Osteoblast (primary cell): ENCODE results near the gene COL20A1. TPM values are rescaled to one million over a fixed set of nuclear protein-coding genes. Genes with fewer than 3 reads are reported as not detected.

Experiments
- DNase-seq: peaks from one replicate; pipeline ENCODE4 v3.0.0; 2011; ENCODE audit warnings: low spot score, mixed read lengths; ENCODE audit not compliant: insufficient read length; ENCODE audit errors: missing footprints
- H2AFZ ChIP-seq: 2 replicates; pipeline ENCODE4 v1.6.0; 2011; ENCODE audit warnings: mild to moderate bottlenecking, low read length
- H3K27ac ChIP-seq: 2 replicates; pipeline ENCODE4 v1.5.1; 2011; ENCODE audit warnings: mild to moderate bottlenecking, low read depth, low read length, moderate library complexity
- H3K27me3 ChIP-seq: 2 replicates; pipeline ENCODE4 v1.6.0; 2012; ENCODE audit warnings: mild to moderate bottlenecking, control low read depth, inconsistent platforms, low read length, moderate library complexity; ENCODE audit not compliant: insufficient read depth
- H3K36me3 ChIP-seq: 2 replicates; pipeline ENCODE4 v1.5.1; 2011; ENCODE audit warnings: mild to moderate bottlenecking, low read length, control low read depth, moderate library complexity; ENCODE audit not compliant: insufficient read depth
- H3K4me1 ChIP-seq: 2 replicates; pipeline ENCODE4 v1.5.1; 2011; ENCODE audit warnings: mild to moderate bottlenecking, low read length, control low read depth, moderate library complexity; ENCODE audit not compliant: insufficient read depth
- H3K4me2 ChIP-seq: 2 replicates; pipeline ENCODE4 v1.6.0; 2011; ENCODE audit warnings: mild to moderate bottlenecking, low read length; ENCODE audit not compliant: insufficient read depth
- H3K4me3 ChIP-seq: fragments of 200-600 bp; sonication (generic); 3 replicates; pipeline ENCODE4 v1.5.1; 2012; ENCODE audit warnings: mild to moderate bottlenecking, low read length, inconsistent platforms; ENCODE audit not compliant: insufficient read depth
- H3K79me2 ChIP-seq: 2 replicates; pipeline ENCODE4 v1.6.0; 2012; ENCODE audit warnings: mild to moderate bottlenecking, low read length, control low read depth, inconsistent platforms; ENCODE audit not compliant: insufficient read depth
- H3K9me3 ChIP-seq: 2 replicates; pipeline ENCODE4 v1.5.1; 2011; ENCODE audit warnings: low read depth, low read length, control low read depth
- H4K20me1 ChIP-seq: 2 replicates; pipeline ENCODE4 v1.6.0; 2012; ENCODE audit warnings: mild to moderate bottlenecking, low read length, control low read depth; ENCODE audit not compliant: insufficient read depth
- CTCF ChIP-seq: IDR thresholded peaks from 2 replicates; pipeline ENCODE4 v1.5.1; 2011; ENCODE audit warnings: mild to moderate bottlenecking, low read depth, low read length, moderate library complexity; ENCODE audit errors: extremely low read depth
- total RNA-seq: library from RNA; depleted of rRNA; stranded (reverse); fragments of >200 nt; gene quantifications from 2 replicates; pipeline ENCODE4 v1.2.3, GENCODE V29; 2012

COL20A1 gene
- total RNA-seq, 1 donor, result not detected

DNA sequence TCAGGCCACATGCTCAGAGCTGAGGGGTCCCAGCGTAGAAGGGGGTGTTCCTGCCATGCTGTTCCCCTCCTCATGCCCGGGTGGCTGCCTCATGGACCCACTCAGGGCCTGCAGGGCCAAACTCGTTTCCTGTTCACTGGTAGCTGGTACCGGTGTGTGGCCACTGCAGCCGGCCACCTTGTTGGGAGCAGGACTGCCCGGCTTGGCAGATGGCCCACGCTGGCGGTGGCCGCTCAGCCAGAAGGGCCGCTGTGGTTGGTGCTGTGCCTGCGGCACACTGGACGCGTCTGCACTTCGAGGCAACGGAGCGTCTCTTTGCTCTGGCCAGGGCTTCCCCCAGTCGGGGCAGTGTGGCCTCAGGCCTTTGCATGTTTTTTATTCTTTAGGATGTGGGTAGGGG is 10.0 kb upstream of the COL20A1 start:
- Histone ChIP-seq H3K27ac (no peak overlapping the region), H3K79me2 (peaks cover 27% of the 10 kb centered on the region), H3K36me3 (peaks cover 76% of the 10 kb centered on the region), H3K9me3 (no peaks in the 10 kb centered on the region), H3K4me3 (no peak overlapping the region), H4K20me1 (peaks cover 59% of the 10 kb centered on the region), H3K27me3 (no peaks in the 10 kb centered on the region), H2AFZ (no peak overlapping the region), H3K4me2 (no peak overlapping the region), H3K4me1 (no peaks in the 10 kb centered on the region)
- DNase-seq, result no peak
- TF ChIP-seq CTCF, result no peak

DNA sequence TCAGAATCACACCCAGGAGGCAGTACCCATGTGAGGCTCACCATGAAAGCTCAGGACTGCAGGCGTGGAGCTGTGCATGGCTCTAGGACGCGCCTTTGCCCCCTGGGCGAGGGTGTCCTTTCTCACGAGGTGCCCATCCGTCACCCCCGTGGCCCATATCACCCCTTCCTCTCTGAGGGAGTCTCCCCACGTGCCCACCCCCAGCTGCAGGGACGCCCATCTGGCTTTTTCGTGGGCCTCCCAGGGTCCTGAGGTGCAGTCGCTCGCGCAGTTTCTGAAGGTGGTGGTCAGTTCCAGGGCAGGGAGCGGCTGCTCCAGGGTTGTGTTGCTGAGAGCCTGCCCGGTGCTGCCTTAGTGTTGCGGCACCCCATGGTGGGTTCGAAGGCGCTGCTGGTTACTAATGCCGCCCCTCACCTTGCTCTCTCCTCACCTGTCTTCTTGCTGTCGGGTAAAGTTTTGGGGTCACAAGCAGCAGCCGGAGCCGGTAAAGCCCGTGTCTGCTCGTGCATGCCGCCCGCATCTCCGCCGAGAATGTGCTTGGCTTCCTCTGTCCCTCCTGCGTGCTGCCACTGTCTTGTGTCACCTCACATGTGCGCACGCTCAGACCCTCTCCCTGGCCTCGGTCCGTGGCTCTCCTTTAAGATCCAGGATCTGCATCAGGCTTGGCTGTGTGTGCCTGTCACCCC is 9.4 kb upstream of the COL20A1 start:
- Histone ChIP-seq H4K20me1 (peaks cover 59% of the 10 kb centered on the region), H3K36me3 (peaks cover 76% of the 10 kb centered on the region)

GRCh38 chr20:63284083-63284440 is 8.9 kb upstream of the COL20A1 start:
- Histone ChIP-seq H3K27ac (no peak overlapping the region), H2AFZ (no peak overlapping the region), H3K79me2 (peaks cover 16% of the 10 kb centered on the region), H3K9me3 (no peaks in the 10 kb centered on the region), H3K4me1 (no peaks in the 10 kb centered on the region), H3K27me3 (no peaks in the 10 kb centered on the region), H3K36me3 (peaks cover 74% of the 10 kb centered on the region), H4K20me1 (peaks cover 59% of the 10 kb centered on the region), H3K4me2 (no peak overlapping the region), H3K4me3 (no peak overlapping the region)
- no peak for TF ChIP-seq CTCF
- no peak for DNase-seq

More for the DNA sequence above, 9.4 kb upstream of the COL20A1 start:
- no peaks in the 10 kb centered on the region for H3K27me3 ChIP-seq
- H3K27ac ChIP-seq, result no peak overlapping the region
- H2AFZ ChIP-seq, result no peak overlapping the region
- H3K79me2 ChIP-seq, result peaks cover 21% of the 10 kb centered on the region
- no peak overlapping the region for H3K4me3 ChIP-seq
- no peak for DNase-seq
- no peaks in the 10 kb centered on the region for H3K9me3 ChIP-seq
- no peak overlapping the region for H3K4me2 ChIP-seq
- TF ChIP-seq CTCF, result no peak
- no peaks in the 10 kb centered on the region for H3K4me1 ChIP-seq

GRCh38 chr20:63284544-63284949 is 8.4 kb upstream of the COL20A1 start:
- Histone ChIP-seq H2AFZ (no peak overlapping the region), H4K20me1 (peaks cover 62% of the 10 kb centered on the region), H3K4me1 (no peaks in the 10 kb centered on the region), H3K4me3 (no peak overlapping the region), H3K27me3 (no peaks in the 10 kb centered on the region), H3K9me3 (no peaks in the 10 kb centered on the region), H3K4me2 (no peak overlapping the region), H3K36me3 (peaks cover 69% of the 10 kb centered on the region), H3K27ac (no peak overlapping the region), H3K79me2 (peaks cover 13% of the 10 kb centered on the region)
- TF ChIP-seq CTCF, result no peak
- no peak for DNase-seq
